ENCODE data around the gene TRAM2. TPM values are rescaled to one million over a fixed set of nuclear protein-coding genes. Genes with fewer than 3 reads are reported as not detected.

TRAM2 gene
- total and polyA plus RNA-seq, 2 of the 13 experiments (the other 11 are each of a cell fraction or from before 2014, with no cell fraction given), result 49.1 to 72.5 TPM

DNA sequence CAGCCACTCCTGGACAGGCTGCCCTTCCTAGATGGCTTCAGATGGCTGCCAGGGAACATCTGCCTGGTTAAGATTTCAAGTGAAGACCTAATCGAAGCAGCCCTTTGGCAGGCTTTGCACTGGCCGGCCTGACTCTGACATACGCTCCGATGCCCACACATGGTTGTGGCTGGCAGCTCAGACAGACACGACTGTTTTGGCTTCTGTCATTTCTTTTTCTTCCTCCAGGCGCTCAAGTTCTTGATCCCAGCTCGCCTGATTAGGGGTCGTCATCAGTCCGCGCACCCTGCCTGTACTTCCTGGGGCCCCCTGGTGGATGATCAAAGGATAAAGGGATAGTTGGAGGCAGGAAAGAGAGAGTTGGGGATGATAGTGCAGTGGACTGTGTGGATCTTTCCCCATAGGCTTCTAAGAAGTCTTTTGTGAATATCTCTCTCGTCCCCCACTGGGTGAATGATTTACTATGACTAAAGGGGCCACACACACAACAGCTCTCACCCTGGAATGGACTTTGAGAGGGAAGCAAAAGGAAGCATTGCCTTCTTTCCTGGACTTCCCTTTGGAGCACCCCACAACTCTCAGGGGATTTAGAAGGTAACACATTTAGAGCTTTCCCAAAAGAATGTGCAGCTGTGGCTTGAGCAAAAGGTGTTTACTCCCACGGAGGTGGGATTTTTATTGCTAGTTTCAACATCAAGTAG is 21.4 kb upstream of the TRAM2 start:
- Histone ChIP-seq H3K79me2 (ENCODE audit: insufficient read depth, low read length) (no peaks in the 10 kb centered on the region), H2AFZ (ENCODE audit: low read length) (peak overlapping the region; percentile 49), H3K27ac (ENCODE audit: extremely low read length, insufficient read depth, low read length) (peak overlapping the region; percentile 98), H3K9ac (ENCODE audit: insufficient read depth, low read depth, low read length) (peak overlapping the region; percentile 82), H3K27me3 (ENCODE audit: control insufficient read depth in 1 of 2, insufficient read depth in 2 of 2, low read length in 2 of 2) (no peaks in the 10 kb centered on the region), H3K4me2 (ENCODE audit: low read depth, low read length) (peak overlapping the region; percentile 96), H4K20me1 (ENCODE audit: insufficient read depth, low read length) (no peaks in the 10 kb centered on the region), H3K4me3 (replicated peaks in 1 of 3; ENCODE audit: insufficient read depth in 1 of 3, low read depth in 2 of 3, low read length in 3 of 3) (peak overlapping the region; percentile 42 to 73 (median 52); a peak in 5 of 6 replicates), H3K4me1 (ENCODE audit: insufficient read depth, low read length) (peaks cover 81% of the 10 kb centered on the region), H3K36me3 (replicated peaks in 1 of 2; ENCODE audit: control insufficient read depth in 1 of 2, insufficient read depth in 2 of 2, low read length in 2 of 2) (no peaks in the 10 kb centered on the region), H3K9me3 (ENCODE audit: low read length) (no peaks in the 10 kb centered on the region)
- in situ Hi-C loops (cut with HindIII; ENCODE audit: extremely low pct_ligation_motif_present, low pct_unique_long_range_greater_than_20kb) (loop anchor here (5.0 kb wide), 2 partner anchors 64 to 181 kb away; no protein-coding TSS in a partner anchor), intact Hi-C loops (cut with micrococcal nuclease; ENCODE audit: unreplicated experiment) (loop anchor here (1.0 to 5.0 kb wide), 8 partner anchors 9 to 316 kb away; partner anchors contain the start of genes EFHC1 and MCM3)
- DNase-seq (ENCODE audit: low spot score), result peak; percentile 100
- no TSS peak for BruUV-seq (replicated peaks)
- ChIA-PET POLR2A (interaction anchor here (0.8 to 6.6 kb wide), 31 partner anchors 9 to 397 kb away, joined by 3 to 133 read pairs (median 6); partner anchors contain the start of genes EFHC1, GSTA4 and TRAM2), CTCF (ENCODE audit: low intra/inter-chr PET ratio, low total read pairs) (interaction anchor here (1.2 to 2.4 kb wide), 5 partner anchors 22 to 184 kb away, joined by 4 to 48 read pairs (median 7); partner anchors contain the start of gene TRAM2)
- peak; percentile 92 for ATAC-seq
- WGBS (ENCODE audit: low lambda C conversion rate), result 3% methylated on average over 11 of the region's 12 CpGs
- peak; percentile 99 for FAIRE-seq
- TF ChIP-seq SMAD3 (CRISPR knock-in tag; IDR thresholded peaks at IDR 0.05), result peak; percentile 88
- peak; percentile 65; the same call in 1 of the 2 replicates for TF ChIP-seq NR2F2 (IDR thresholded peaks at IDR 0.05; ENCODE audit: borderline replicate concordance, low read depth)
- TF ChIP-seq SP4 (CRISPR knock-in tag; IDR thresholded peaks at IDR 0.05), result no peak; the same call in 1 of the 2 replicates
- peak; percentile 65; the same call in 1 of the 2 replicates for TF ChIP-seq ZNF333 (CRISPR knock-in tag; IDR thresholded peaks at IDR 0.05; ENCODE audit: borderline replicate concordance)
- TF ChIP-seq, protein P1, sequence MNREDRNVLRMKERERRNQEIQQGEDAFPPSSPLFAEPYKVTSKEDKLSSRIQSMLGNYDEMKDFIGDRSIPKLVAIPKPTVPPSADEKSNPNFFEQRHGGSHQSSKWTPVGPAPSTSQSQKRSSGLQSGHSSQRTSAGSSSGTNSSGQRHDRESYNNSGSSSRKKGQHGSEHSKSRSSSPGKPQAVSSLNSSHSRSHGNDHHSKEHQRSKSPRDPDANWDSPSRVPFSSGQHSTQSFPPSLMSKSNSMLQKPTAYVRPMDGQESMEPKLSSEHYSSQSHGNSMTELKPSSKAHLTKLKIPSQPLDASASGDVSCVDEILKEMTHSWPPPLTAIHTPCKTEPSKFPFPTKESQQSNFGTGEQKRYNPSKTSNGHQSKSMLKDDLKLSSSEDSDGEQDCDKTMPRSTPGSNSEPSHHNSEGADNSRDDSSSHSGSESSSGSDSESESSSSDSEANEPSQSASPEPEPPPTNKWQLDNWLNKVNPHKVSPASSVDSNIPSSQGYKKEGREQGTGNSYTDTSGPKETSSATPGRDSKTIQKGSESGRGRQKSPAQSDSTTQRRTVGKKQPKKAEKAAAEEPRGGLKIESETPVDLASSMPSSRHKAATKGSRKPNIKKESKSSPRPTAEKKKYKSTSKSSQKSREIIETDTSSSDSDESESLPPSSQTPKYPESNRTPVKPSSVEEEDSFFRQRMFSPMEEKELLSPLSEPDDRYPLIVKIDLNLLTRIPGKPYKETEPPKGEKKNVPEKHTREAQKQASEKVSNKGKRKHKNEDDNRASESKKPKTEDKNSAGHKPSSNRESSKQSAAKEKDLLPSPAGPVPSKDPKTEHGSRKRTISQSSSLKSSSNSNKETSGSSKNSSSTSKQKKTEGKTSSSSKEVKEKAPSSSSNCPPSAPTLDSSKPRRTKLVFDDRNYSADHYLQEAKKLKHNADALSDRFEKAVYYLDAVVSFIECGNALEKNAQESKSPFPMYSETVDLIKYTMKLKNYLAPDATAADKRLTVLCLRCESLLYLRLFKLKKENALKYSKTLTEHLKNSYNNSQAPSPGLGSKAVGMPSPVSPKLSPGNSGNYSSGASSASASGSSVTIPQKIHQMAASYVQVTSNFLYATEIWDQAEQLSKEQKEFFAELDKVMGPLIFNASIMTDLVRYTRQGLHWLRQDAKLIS (CRISPR knock-in tag; IDR thresholded peaks at IDR 0.05), result no peak
- TF ChIP-seq PTBP1 (IDR thresholded peaks at IDR 0.05; ENCODE audit: low read depth, low read length, poor library complexity, severe bottlenecking), result no peak
- TF ChIP-seq ARID2 (CRISPR knock-in tag; IDR thresholded peaks at IDR 0.05; ENCODE audit: borderline replicate concordance), result peak; percentile 87; the same call in 1 of the 2 replicates
- TF ChIP-seq NONO (IDR thresholded peaks at IDR 0.05), result no peak
- TF ChIP-seq NONO (CRISPR knock-in tag; conservative IDR thresholded peaks at IDR 0.05), result peak; percentile 80; the same call in 1 of the 2 replicates
- no peak; the same call in 1 of the 2 replicates for TF ChIP-seq KDM4B (CRISPR knock-in tag; IDR thresholded peaks at IDR 0.05)
- TF ChIP-seq, protein P2, sequence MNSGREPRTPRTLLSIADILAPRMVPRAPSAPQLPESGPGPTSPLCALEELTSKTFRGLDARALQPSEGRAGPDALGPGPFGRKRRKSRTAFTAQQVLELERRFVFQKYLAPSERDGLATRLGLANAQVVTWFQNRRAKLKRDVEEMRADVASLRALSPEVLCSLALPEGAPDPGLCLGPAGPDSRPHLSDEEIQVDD (CRISPR knock-in tag; IDR thresholded peaks at IDR 0.05; ENCODE audit: borderline replicate concordance), result no peak
- no peak for TF ChIP-seq ZNF75D (CRISPR knock-in tag; IDR thresholded peaks at IDR 0.05; ENCODE audit: borderline replicate concordance)
- TF ChIP-seq SMARCC2 (IDR thresholded peaks at IDR 0.05), result 0 out of 2 replicates have a peak, but pooled peaks have one; percentile 3
- TF ChIP-seq, protein P3, sequence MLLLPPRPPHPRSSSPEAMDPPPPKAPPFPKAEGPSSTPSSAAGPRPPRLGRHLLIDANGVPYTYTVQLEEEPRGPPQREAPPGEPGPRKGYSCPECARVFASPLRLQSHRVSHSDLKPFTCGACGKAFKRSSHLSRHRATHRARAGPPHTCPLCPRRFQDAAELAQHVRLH (CRISPR knock-in tag; IDR thresholded peaks at IDR 0.05; ENCODE audit: borderline replicate concordance, low read depth), result peak; percentile 93; the same call in 1 of the 2 replicates
- TF ChIP-seq MAZ (IDR thresholded peaks at IDR 0.05; ENCODE audit: borderline replicate concordance, low read depth, low read length), result peak; percentile 54; the same call in 1 of the 2 replicates
- no peak; the same call in 1 of the 2 replicates for TF ChIP-seq MAZ (CRISPR knock-in tag; IDR thresholded peaks at IDR 0.05; ENCODE audit: low read depth)
- no peak; the same call in 1 of the 2 replicates for TF ChIP-seq ZNF251 (CRISPR knock-in tag; IDR thresholded peaks at IDR 0.05)
- TF ChIP-seq NFKB2 (CRISPR knock-in tag; IDR thresholded peaks at IDR 0.05; ENCODE audit: borderline replicate concordance), result peak; percentile 87
- peak; percentile 93 for TF ChIP-seq CREB1 (IDR thresholded peaks at IDR 0.05)
- peak; percentile 98 for TF ChIP-seq CREB1 (CRISPR knock-in tag; IDR thresholded peaks at IDR 0.05)

Measured in HepG2 (cell line).